HepG2 (cell line): ENCODE measurements around the gene ASB3. TPM values are rescaled to one million over a fixed set of nuclear protein-coding genes. Genes with fewer than 3 reads are reported as not detected.

Experiments used
- ATAC-seq: fragments of 200-7000 bp; cut with Tn5 transposase; 3 replicates; pipeline ENCODE4 v1.9.1; 2020; ENCODE audit warnings: mild to moderate bottlenecking, moderate library complexity
- BruUV-seq: library from RNA; stranded (reverse); fragments of 400-500 nt; replicated peaks from 2 replicates; lab custom pipeline; 2021; lab: Mats Ljungman, UMichigan
- CTCF ChIA-PET: fragments of 300-600 bp; formaldehyde crosslinking; extraction: SDS; loops from one replicate; lab custom pipeline; 2021; ENCODE audit warnings: low total read pairs, inconsistent platforms, low intra/inter-chr PET ratio; lab: Yijun Ruan, JAX
- POLR2A ChIA-PET: fragments of 350-600 bp; sonication (Branson Sonifier 250); formaldehyde crosslinking; loops from one replicate; lab custom pipeline; 2020; ENCODE audit warnings: antibody characterized with exemption, inconsistent platforms; lab: Yijun Ruan, JAX
- DNase-seq: peaks from one replicate; pipeline ENCODE4 v3.0.0-alpha.2; 2015; ENCODE audit warnings: low spot score
- FAIRE-seq: peaks from 3 replicates; lab custom pipeline; 2011; peaks lifted over from hg19 to GRCh38; lab: Jason Lieb, UNC
- H2AFZ ChIP-seq: one replicate; pipeline ENCODE4 v1.6.1; 2011; ENCODE audit warnings: low read length, inconsistent platforms
- H3K27ac ChIP-seq: fragments of 300-600 bp; 3 replicates; pipeline ENCODE4 v1.8.0; 2011; ENCODE audit warnings: mixed run types, mild to moderate bottlenecking, mixed read lengths, low read length, inconsistent platforms; ENCODE audit not compliant: insufficient read depth; ENCODE audit errors: extremely low read length
- H3K27me3 ChIP-seq, 2 experiments: fragments of 200-600 bp in 1 of 2; 2 replicates in 1 of 2; 3 replicates in 1 of 2; pipeline versions ENCODE4 v1.6.0 to v1.8.0; 2011; ENCODE audit warnings: low read length in 2 of 2, mild to moderate bottlenecking in 2 of 2, moderate library complexity in 2 of 2, inconsistent platforms in 1 of 2; ENCODE audit not compliant: insufficient read depth in 2 of 2, control insufficient read depth in 1 of 2
- H3K36me3 ChIP-seq, 2 experiments: fragments of 200-600 bp in 1 of 2; replicated peaks in 1 of 2; 2 replicates in 1 of 2; 3 replicates in 1 of 2; pipeline versions ENCODE4 v1.5.1 to v1.8.0; 2011; ENCODE audit warnings: low read length in 2 of 2, inconsistent platforms in 1 of 2; ENCODE audit not compliant: insufficient read depth in 2 of 2, control insufficient read depth in 1 of 2
- H3K4me1 ChIP-seq: 2 replicates; pipeline ENCODE4 v1.5.1; 2012; ENCODE audit warnings: low read length, inconsistent platforms; ENCODE audit not compliant: insufficient read depth
- H3K4me2 ChIP-seq: 2 replicates; pipeline ENCODE4 v1.6.0; 2011; ENCODE audit warnings: low read depth, low read length, inconsistent platforms
- H3K4me3 ChIP-seq, 3 experiments: fragments of 200-600 bp in 1 of 3; sonication (generic), shearing (Covaris generic) in 1 of 3; replicated peaks in 1 of 3; 2 replicates each; pipeline ENCODE4 v1.5.1; 2011 to 2016; ENCODE audit warnings: low read length in 3 of 3, inconsistent platforms in 2 of 3, low read depth in 2 of 3, mild to moderate bottlenecking in 2 of 3, control low read depth in 1 of 3, mixed read lengths in 1 of 3; ENCODE audit not compliant: insufficient read depth in 1 of 3
- H3K79me2 ChIP-seq: one replicate; pipeline ENCODE4 v1.6.1; 2011; ENCODE audit warnings: low read length, inconsistent platforms; ENCODE audit not compliant: insufficient read depth
- H3K9ac ChIP-seq: 2 replicates; pipeline ENCODE4 v1.6.0; 2011; ENCODE audit warnings: mild to moderate bottlenecking, low read depth, low read length, inconsistent platforms; ENCODE audit not compliant: insufficient read depth
- H3K9me3 ChIP-seq: 2 replicates; pipeline ENCODE4 v1.5.1; 2012; ENCODE audit warnings: mild to moderate bottlenecking, low read length
- H4K20me1 ChIP-seq: 2 replicates; pipeline ENCODE4 v1.6.0; 2011; ENCODE audit warnings: inconsistent platforms, mild to moderate bottlenecking, low read length, moderate library complexity; ENCODE audit not compliant: insufficient read depth
- ATF7 ChIP-seq, 2 experiments: fragments of 450-650 bp in 1 of 2; sonication (generic) in 1 of 2; formaldehyde crosslinking in 1 of 2; IDR thresholded peaks; 2 replicates each; pipeline versions ENCODE4 v1.4.0 to v1.6.1; 2016 to 2020; ENCODE audit warnings: antibody characterized with exemption in 1 of 2, mild to moderate bottlenecking in 1 of 2, missing genetic modification reagents in 1 of 2
- CEBPB ChIP-seq: IDR thresholded peaks from 2 replicates; pipeline ENCODE4 v1.6.1; 2011; ENCODE audit warnings: low read depth, low read length, improper control_type of control experiment, borderline replicate concordance
- MAFF ChIP-seq: IDR thresholded peaks from 2 replicates; pipeline ENCODE4 v1.6.1; 2011; ENCODE audit warnings: low read depth, low read length, improper control_type of control experiment
- MAFK ChIP-seq, 2 experiments: IDR thresholded peaks in 1 of 2; conservative IDR thresholded peaks in 1 of 2; 2 replicates each; pipeline ENCODE4 v1.6.1; 2011; ENCODE audit warnings: improper control_type of control experiment in 2 of 2, low read length in 2 of 2
- MED13 ChIP-seq: sonication (generic); formaldehyde crosslinking; IDR thresholded peaks from 2 replicates; pipeline ENCODE4 v1.5.0; 2020; ENCODE audit warnings: missing genetic modification reagents
- SRSF1 ChIP-seq: fragments of 200-400 bp; formaldehyde crosslinking; optimal IDR thresholded peaks from 2 replicates; pipeline ENCODE3; 2017; ENCODE audit warnings: mild to moderate bottlenecking, low read depth, low read length, moderate library complexity
- THRA ChIP-seq: sonication (generic); formaldehyde crosslinking; IDR thresholded peaks from 2 replicates; pipeline ENCODE4 v1.4.0; 2020; ENCODE audit warnings: missing genetic modification reagents, borderline replicate concordance
- TOE1 ChIP-seq: sonication (generic); formaldehyde crosslinking; IDR thresholded peaks from 2 replicates; pipeline ENCODE4 v1.4.0; 2020; ENCODE audit warnings: mild to moderate bottlenecking, missing genetic modification reagents
- ZNF615 ChIP-seq: sonication (generic); formaldehyde crosslinking; IDR thresholded peaks from 2 replicates; pipeline ENCODE4 v1.5.0; 2020; ENCODE audit warnings: mild to moderate bottlenecking, missing genetic modification reagents, borderline replicate concordance
- ZNF710 ChIP-seq: sonication (generic); formaldehyde crosslinking; IDR thresholded peaks from 2 replicates; pipeline ENCODE4 v1.5.0; 2020; ENCODE audit warnings: mild to moderate bottlenecking, missing genetic modification reagents, borderline replicate concordance
- ZNF841 ChIP-seq: sonication (generic); formaldehyde crosslinking; IDR thresholded peaks from 2 replicates; pipeline ENCODE4 v1.8.1; 2023; ENCODE audit warnings: missing genetic modification reagents, borderline replicate concordance
- WGBS: methylation state at CpG from one replicate; pipeline ENCODE4 v1.1.6; 2017; ENCODE audit warnings: low lambda C conversion rate; 5-methylcytosine and 5-hydroxymethylcytosine counted together
- in situ Hi-C: cut with HindIII; loops from 2 replicates; pipeline ENCODE4 v1.10.0; 2017; ENCODE audit warnings: low pct_unique_long_range_greater_than_20kb; ENCODE audit not compliant: extremely low pct_ligation_motif_present
- intact Hi-C: fragments of 100-400 bp; cut with micrococcal nuclease; formaldehyde crosslinking; loops from one replicate; pipeline ENCODE4 v1.10.0; 2022; ENCODE audit not compliant: unreplicated experiment
- polyA plus RNA-seq, 8 experiments: library from polyadenylated mRNA; depleted of rRNA in 3 of 8; stranded (reverse) in 7 of 8; unstranded in 1 of 8; fragments of >200 nt; fragmentation: Illumina TruSeq in 4 of 8; extraction: Trizol in 4 of 8; gene quantifications; 2 replicates each; pipeline versions ENCODE4 v1.2.1 to v1.2.3, GENCODE V29; 2011 to 2016; ENCODE audit warnings: low read depth in 4 of 8, missing spikeins in 1 of 8, mixed read lengths in 1 of 8; ENCODE audit not compliant: insufficient read depth in 1 of 8
- total RNA-seq, 5 experiments: library from RNA; depleted of rRNA; stranded (reverse); fragments of >200 nt; fragmentation: Illumina TruSeq; extraction: Trizol; gene quantifications; 2 replicates each; pipeline ENCODE4 v1.2.3, GENCODE V29; 2016; ENCODE audit warnings: low read depth in 1 of 5
- TF ChIP-seq, protein P1 (sequence below): sonication (generic); formaldehyde crosslinking; IDR thresholded peaks from 2 replicates; pipeline ENCODE4 v1.4.0; 2020; ENCODE audit warnings: missing genetic modification reagents, borderline replicate concordance
- TF ChIP-seq, protein P2 (sequence below): sonication (generic); formaldehyde crosslinking; IDR thresholded peaks from 2 replicates; pipeline ENCODE4 v1.8.0; 2022; ENCODE audit warnings: missing genetic modification reagents, low read depth, mild to moderate bottlenecking, borderline replicate concordance

The ASB3 gene
- total and polyA plus RNA-seq, 2 of the 13 experiments (the other 11 are each of a cell fraction or from before 2014, with no cell fraction given) = 40.1 to 41.8 TPM

DNA sequence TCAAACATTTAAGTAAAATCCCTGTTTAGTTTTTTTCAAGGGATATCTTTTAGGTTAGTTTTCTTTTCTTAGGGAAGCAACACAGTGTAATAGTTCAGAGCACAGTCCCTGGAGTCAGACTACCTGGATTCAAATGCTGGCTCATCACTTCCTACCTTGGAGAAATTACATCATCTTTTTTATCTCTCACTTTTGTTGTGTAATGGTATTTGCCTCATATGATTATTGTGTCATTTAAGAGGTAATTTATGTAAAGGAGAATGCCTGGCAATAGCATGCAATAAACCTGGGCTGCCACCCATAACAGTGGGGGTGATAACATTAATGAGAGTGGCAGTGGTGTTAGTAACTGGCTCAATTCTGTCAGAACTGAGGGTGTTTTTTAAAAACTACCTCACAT lies 26.4 kb upstream of the ASB3 start:
- POLR2A ChIA-PET = no interaction called here

GRCh38 chr2:53811601-53812000 lies 24.8 kb upstream of the ASB3 start:
- ATAC-seq = no peak
- Histone ChIP-seq H3K9me3 (no peaks in the 10 kb centered on the region), H4K20me1 (no peaks in the 10 kb centered on the region), H3K36me3 (peaks cover 20 to 89% of the 10 kb centered on the region in 2 experiments), H3K27ac (no peak overlapping the region), H3K4me1 (0 out of 2 replicates have a peak, but pooled peaks cover 6% of the 10 kb centered on the region), H3K4me3 (no peak overlapping the region), H3K4me2 (no peak overlapping the region), H3K9ac (no peak overlapping the region), H3K27me3 (no peaks in the 10 kb centered on the region), H2AFZ (no peak overlapping the region), H3K79me2 (no peaks in the 10 kb centered on the region)
- in situ Hi-C loops = no loop called here
- WGBS = 98% methylated on average over 3 of the region's 3 CpGs
- CTCF ChIA-PET = no interaction called here
- FAIRE-seq = no peak
- no peak for DNase-seq
- intact Hi-C loops = no loop called here
- POLR2A ChIA-PET = no interaction called here
- BruUV-seq = no TSS peak
- TF ChIP-seq, protein P1, sequence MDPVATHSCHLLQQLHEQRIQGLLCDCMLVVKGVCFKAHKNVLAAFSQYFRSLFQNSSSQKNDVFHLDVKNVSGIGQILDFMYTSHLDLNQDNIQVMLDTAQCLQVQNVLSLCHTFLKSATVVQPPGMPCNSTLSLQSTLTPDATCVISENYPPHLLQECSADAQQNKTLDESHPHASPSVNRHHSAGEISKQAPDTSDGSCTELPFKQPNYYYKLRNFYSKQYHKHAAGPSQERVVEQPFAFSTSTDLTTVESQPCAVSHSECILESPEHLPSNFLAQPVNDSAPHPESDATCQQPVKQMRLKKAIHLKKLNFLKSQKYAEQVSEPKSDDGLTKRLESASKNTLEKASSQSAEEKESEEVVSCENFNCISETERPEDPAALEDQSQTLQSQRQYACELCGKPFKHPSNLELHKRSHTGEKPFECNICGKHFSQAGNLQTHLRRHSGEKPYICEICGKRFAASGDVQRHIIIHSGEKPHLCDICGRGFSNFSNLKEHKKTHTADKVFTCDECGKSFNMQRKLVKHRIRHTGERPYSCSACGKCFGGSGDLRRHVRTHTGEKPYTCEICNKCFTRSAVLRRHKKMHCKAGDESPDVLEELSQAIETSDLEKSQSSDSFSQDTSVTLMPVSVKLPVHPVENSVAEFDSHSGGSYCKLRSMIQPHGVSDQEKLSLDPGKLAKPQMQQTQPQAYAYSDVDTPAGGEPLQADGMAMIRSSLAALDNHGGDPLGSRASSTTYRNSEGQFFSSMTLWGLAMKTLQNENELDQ (CRISPR knock-in tag) = no peak
- TF ChIP-seq ZNF841 (CRISPR knock-in tag) (no peak), ZNF615 (CRISPR knock-in tag) (no peak), MED13 (CRISPR knock-in tag) (no peak), SRSF1 (no peak), THRA (CRISPR knock-in tag) (no peak), ZNF710 (CRISPR knock-in tag) (no peak)

More for the DNA sequence above, 26.4 kb upstream of the ASB3 start:
- H3K27me3 ChIP-seq = no peaks in the 10 kb centered on the region
- TF ChIP-seq MAFF (peak; percentile 46; the same call in 1 of the 2 replicates), TOE1 (no peak), ATF7 (IDR thresholded peaks at IDR 0.05) (peak; percentile 58; the same call in 1 of the 2 replicates), ATF7 (CRISPR knock-in tag; IDR thresholded peaks at IDR 0.05) (no peak), CEBPB (peak; percentile 49; the same call in 1 of the 2 replicates), MAFK (conservative IDR thresholded peaks at IDR 0.05 in 1 of 2, IDR thresholded peaks at IDR 0.05 in 1 of 2; ENCODE audit: low read length in 2 of 2) (peak; percentile 57 to 61; a peak in 3 of 4 replicates)
- TF ChIP-seq, protein P2, sequence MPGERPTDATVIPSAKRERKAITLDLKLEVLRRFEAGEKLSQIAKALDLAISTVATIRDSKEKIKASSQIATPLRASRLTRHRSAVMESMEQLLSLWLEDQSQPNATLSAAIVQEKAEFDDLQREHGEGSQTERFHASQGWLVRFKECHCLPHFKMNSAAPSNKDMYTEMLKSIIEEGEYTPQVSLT = no peak
- BruUV-seq = no TSS peak
- in situ Hi-C loops (no loop called here), intact Hi-C loops (no loop called here)
- CTCF ChIA-PET = no interaction called here
- DNase-seq = no peak
- H3K79me2 ChIP-seq = no peaks in the 10 kb centered on the region
- no peak overlapping the region for H3K27ac ChIP-seq
- 0 out of 2 replicates have a peak, but pooled peaks cover 6% of the 10 kb centered on the region for H3K4me1 ChIP-seq
- H3K9ac ChIP-seq = no peak overlapping the region
- no peaks in the 10 kb centered on the region for H3K9me3 ChIP-seq
- no peak for ATAC-seq
- peaks cover 14 to 83% of the 10 kb centered on the region in 2 experiments for H3K36me3 ChIP-seq
- H4K20me1 ChIP-seq = no peaks in the 10 kb centered on the region
- no peak overlapping the region for H3K4me3 ChIP-seq
- H3K4me2 ChIP-seq = no peak overlapping the region
- no peak for FAIRE-seq
- H2AFZ ChIP-seq = no peak overlapping the region
